Right lobe of liver (tissue), 4 donors: Measurements from ENCODE around the gene GFOD1.

Experiments
- POLR2A ChIP-seq: fragments of 450-650 bp; IDR thresholded peaks from one replicate; pipeline ENCODE4 v1.6.1; 2017; ENCODE audit warnings: antibody characterized with exemption, mild to moderate bottlenecking
- TF ChIP-seq, protein P1 (sequence below), 4 donors: fragments of 200-600 bp in 3 of 4; fragments of 450-650 bp in 1 of 4; IDR thresholded peaks; one replicate each; pipeline versions ENCODE4 v1.5.1 to v1.8.0; 2016 to 2022; ENCODE audit warnings: antibody characterized with exemption in 4 of 4, mild to moderate bottlenecking in 2 of 4
- donor health status: DM: no; HTN: no; CAD: no.
- donor health status: DM: no; HTN: no; CAD: no.
- donor health status: DM: no; HTN: yes; CAD: no.

DNA sequence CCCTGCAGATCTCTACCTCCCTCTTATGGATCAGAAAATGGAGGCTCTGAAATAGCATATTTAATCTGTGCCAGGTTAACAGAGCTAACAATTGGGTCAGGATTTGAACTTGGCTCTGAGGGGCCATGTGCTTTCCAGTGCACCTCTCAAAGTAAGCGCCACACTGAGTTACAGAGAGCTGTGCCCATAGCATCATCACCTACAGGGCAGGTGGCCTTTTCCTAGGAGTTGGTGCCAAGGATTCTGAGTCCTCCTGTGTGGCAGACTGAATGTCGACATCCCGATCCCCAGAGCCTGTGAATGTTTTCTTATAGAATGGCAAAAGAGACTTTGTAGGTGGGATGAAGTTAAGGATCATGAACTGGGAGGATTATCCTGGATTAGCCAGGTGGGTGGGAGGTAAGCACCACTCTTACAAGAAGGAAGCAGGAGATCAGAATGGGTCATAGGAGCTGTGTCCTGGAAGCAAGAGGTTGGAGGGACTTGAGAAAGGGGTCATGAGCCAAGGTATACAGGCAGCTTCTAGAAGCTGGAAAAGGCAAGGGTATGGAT, 91.1 kb downstream of the GFOD1 start:
- TF ChIP-seq, protein P1, sequence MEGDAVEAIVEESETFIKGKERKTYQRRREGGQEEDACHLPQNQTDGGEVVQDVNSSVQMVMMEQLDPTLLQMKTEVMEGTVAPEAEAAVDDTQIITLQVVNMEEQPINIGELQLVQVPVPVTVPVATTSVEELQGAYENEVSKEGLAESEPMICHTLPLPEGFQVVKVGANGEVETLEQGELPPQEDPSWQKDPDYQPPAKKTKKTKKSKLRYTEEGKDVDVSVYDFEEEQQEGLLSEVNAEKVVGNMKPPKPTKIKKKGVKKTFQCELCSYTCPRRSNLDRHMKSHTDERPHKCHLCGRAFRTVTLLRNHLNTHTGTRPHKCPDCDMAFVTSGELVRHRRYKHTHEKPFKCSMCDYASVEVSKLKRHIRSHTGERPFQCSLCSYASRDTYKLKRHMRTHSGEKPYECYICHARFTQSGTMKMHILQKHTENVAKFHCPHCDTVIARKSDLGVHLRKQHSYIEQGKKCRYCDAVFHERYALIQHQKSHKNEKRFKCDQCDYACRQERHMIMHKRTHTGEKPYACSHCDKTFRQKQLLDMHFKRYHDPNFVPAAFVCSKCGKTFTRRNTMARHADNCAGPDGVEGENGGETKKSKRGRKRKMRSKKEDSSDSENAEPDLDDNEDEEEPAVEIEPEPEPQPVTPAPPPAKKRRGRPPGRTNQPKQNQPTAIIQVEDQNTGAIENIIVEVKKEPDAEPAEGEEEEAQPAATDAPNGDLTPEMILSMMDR (IDR thresholded peaks at IDR 0.05), result no peak
- no peak for TF ChIP-seq POLR2A
